ENCODE results near the gene CDKAL1.

Gene CDKAL1

DNA sequence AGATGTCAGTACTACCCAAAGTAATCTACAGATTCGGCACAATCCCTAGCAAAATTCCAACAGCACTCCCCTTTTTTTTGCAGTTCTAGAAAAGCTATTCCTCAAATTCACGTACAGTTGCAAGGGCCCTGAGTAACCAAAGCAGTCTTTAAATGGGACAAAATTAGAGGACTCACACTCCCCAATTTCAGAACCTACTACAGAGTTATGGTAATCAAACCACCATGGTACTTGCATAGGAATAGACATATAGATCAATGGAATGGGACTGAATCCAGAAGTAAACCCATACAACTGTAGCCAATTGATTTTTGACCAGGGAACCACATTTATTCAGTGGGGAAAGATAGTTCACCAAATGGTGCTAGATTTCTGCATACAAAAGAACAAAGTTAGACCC lies 350.8 kb downstream of the CDKAL1 start:
- no peak for TF ChIP-seq CTCF (IDR thresholded peaks at IDR 0.05; ENCODE audit: borderline replicate concordance, control extremely low read depth, extremely low read depth, insufficient read depth, missing control alignments)
- no peak for DNase-seq (ENCODE audit: low spot score)
- in situ Hi-C loops (cut with MboI; ENCODE audit: low sequenced_read_pairs, unreplicated experiment): no loop called here

GRCh38 chr6:20891161-20891560 lies 356.9 kb downstream of the CDKAL1 start:
- no peak for TF ChIP-seq CTCF (IDR thresholded peaks at IDR 0.05; ENCODE audit: borderline replicate concordance, control extremely low read depth, extremely low read depth, insufficient read depth, missing control alignments)
- no peak for DNase-seq (ENCODE audit: low spot score)
- in situ Hi-C loops (cut with MboI; ENCODE audit: low sequenced_read_pairs, unreplicated experiment): no loop called here

- in situ Hi-C loops (cut with MboI; ENCODE audit: low sequenced_read_pairs, unreplicated experiment): no loop called here
- TF ChIP-seq CTCF (IDR thresholded peaks at IDR 0.05; ENCODE audit: borderline replicate concordance, control extremely low read depth, extremely low read depth, insufficient read depth, missing control alignments): no peak
Observed at GRCh38 chr6:20892365-20892764, 358.1 kb downstream of the CDKAL1 start.

GRCh38 chr6:20893412-20893811 lies 359.2 kb downstream of the CDKAL1 start:
- in situ Hi-C loops (cut with MboI; ENCODE audit: low sequenced_read_pairs, unreplicated experiment): no loop called here
- DNase-seq (ENCODE audit: low spot score): no peak
- no peak for TF ChIP-seq CTCF (IDR thresholded peaks at IDR 0.05; ENCODE audit: borderline replicate concordance, control extremely low read depth, extremely low read depth, insufficient read depth, missing control alignments)

More at GRCh38 chr6:20892365-20892764, 358.1 kb downstream of the CDKAL1 start:
- no peak for DNase-seq (ENCODE audit: low spot score)

DNA sequence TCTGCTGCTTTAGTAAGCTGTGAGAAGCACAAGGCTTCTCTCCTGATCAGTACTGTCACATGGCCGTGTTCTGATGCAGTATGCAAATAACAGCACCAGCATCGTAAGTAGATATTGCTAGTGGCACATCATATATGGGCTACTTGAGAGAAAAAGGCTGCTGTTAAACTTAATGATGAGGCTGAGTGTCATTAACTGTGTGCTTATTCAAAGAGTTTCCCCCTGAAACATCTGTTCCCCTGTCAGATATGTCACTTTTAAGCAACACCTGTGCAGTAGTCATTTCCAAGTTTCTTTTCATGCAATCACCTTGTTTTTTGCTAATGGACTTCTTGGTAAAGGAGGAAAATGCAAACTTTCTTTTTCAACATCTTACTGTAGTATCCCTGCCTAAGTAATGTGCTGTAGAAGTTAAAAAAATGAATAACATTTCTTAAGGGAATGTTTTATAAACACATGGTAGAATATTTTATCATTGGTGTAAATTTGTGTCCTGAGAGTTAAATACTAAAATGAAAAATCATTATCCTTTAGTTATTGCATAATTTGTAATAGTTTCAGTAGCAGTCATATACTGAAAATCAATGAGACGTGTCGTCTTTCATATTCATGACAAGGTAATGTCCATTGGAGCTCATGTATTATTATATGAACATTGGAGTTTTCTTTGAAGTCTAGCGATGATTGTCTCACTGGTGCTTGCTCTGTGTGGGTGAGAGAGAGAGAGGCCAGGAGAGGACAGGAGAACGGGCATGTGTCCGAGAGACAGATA lies 366.3 kb downstream of the CDKAL1 start:
- in situ Hi-C loops (cut with MboI; ENCODE audit: low sequenced_read_pairs, unreplicated experiment): no loop called here
- TF ChIP-seq CTCF (IDR thresholded peaks at IDR 0.05; ENCODE audit: borderline replicate concordance, control extremely low read depth, extremely low read depth, insufficient read depth, missing control alignments): no peak
- peak; percentile 43 for DNase-seq (ENCODE audit: low spot score)

- TF ChIP-seq CTCF (IDR thresholded peaks at IDR 0.05; ENCODE audit: borderline replicate concordance, control extremely low read depth, extremely low read depth, insufficient read depth, missing control alignments): no peak
- in situ Hi-C loops (cut with MboI; ENCODE audit: low sequenced_read_pairs, unreplicated experiment): no loop called here
- DNase-seq (ENCODE audit: low spot score): no peak
Observed at GRCh38 chr6:20905377-20905776, 371.1 kb downstream of the CDKAL1 start.
